Activated CD4-positive, CD25-positive, alpha-beta regulatory T cell treated with anti-CD3 and anti-CD28 coated beads, Interleukin-2, amount 50 U/mL, for 24 hours (primary cell): ENCODE results near the gene COL23A1.
"Not testable (repeated sequence)": the region's sequence is repeated elsewhere in the genome, so short reads cannot be mapped to it uniquely, and the experiment has no call there.

Experiments used
- ATAC-seq, 2 donors: fragments of 150-1000 bp; cut with Tn5 transposase; one replicate each; pipeline ENCODE4 v1.10.0; 2021; ENCODE audit warnings: mild to moderate bottlenecking in 1 of 2, moderate library complexity in 1 of 2

COL23A1 gene

GRCh38 chr5:178502401-178503100, 87.6 kb downstream of the COL23A1 start:
- ATAC-seq = no peak

DNA sequence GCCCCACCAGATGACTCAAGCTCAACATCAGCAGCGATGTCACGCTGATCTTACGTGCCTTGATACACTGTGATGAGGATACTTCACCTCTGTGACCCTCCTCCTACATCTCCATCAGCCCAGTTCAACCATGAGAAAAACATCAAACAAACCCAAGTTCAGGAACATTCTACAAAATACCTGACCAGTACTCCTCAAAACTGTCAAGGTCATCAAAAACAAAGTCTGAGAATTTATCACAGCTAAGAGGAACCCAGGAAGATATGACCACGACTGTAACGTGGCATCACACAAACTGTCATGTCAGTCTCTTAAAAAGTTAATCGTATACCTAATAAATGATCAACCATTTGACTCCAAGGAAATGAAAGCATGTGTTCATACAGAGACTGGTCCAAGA, 90.8 kb downstream of the COL23A1 start:
- ATAC-seq = no peak

DNA sequence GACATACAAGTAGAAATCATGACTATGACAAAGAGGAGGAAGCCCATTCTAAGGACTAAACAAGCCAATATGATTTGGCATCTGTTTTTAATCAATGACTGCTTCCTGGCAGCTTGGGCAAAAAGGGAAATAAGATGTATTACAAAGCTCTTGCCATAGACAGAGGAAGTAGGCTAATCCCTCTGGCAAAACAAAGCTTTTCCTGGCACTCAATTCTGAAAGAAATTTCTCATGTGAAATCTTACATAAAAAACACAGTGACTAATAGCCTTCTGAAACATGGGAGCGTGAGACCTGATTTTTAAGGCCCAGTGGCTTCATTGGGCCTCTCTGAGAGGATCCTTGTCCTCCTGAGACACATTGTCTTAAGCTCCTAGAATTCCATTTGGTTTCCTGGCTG, 93.6 kb downstream of the COL23A1 start:
- ATAC-seq = no peak

DNA sequence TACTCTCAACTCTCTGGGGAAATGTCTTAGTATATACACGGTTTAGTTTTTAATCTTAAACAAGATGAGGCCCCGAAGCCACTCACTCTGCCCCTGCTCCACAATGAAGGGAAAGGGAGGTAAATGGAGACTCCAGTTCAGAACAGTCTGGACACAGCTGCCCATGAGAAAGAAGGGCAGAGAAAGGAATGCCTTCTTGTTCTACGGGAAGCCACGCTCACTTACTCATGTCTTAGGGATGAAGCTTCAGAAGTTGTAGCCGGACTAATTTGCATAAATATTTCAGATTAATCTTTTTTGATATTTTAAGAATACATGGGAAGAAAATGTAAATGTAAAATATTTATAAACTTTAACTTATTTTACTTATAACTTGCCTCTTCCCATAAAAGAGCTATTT, 94.0 kb downstream of the COL23A1 start:
- ATAC-seq = no peak

- ATAC-seq = no peak
Observed at GRCh38 chr5:178495706-178496105, 94.5 kb downstream of the COL23A1 start.

- ATAC-seq = no peak
Observed at GRCh38 chr5:178492278-178492677, 97.9 kb downstream of the COL23A1 start.

DNA sequence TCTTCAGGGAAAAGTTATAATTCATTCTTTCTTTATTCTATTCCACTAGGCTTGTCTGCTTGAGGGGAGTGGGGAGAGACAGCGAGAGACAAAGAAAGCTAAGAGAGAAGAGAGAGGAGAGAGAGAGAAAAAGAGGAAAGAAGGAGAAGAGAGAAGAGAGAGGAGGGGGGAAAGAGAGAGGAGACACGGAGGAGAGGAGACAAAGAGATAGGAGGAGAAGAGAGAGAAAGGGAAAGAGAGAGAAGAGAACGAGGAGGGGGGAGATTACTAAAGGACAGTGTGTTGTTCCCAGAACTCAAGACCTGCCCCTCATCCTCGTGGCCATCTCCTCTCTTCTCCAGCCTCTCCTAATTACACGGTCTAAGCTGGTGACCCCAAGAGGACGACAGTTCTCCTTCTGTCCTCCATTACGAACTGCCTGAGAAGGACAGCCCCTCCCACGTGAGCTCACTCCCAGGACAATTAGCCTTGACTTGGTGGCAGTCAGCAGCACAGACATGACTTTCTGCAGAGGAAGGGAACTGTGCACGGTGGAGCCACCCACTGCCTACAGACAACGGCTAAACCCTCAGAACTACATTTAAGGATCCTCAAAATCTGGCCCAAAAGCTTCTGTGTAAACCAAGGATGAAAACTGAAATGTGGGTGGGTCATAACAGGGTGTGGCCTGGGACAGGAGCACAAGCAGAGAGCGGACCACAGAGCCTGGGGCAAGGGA, 99.1 kb downstream of the COL23A1 start:
- ATAC-seq = no peak

DNA sequence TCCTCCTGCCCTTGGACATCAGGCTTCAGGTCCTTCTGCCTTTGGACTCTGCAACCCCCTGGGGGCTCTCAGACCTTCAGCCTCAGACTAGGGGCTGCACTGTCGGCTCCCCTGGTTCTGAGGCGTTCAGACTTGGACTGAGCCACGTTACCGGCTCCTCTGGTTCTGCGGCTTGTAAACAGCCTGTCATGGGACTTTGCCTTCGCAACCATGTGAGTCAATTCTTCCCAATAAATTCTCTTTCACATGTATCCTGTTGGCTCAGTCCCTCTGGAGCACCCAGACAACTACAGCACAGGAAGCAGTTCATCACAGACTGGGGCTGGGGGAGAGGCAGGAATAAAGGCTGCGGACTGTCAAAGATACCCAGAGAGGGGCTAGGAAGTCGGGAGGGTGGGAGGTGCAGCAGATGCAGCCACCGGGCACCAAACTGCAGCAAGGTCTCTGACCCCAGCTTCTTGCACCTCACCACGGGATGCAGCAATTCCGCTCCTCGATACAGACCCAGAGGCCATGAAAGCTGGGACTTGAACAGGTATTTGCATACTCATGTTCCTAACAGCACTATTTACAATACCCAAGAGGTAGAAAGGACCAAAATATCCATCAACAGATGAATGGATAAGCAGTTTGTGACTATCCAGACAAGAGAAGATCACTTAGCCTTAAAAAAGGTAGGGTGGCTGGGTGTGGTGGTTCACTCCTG, 100.8 kb downstream of the COL23A1 start:
- ATAC-seq = no peak

DNA sequence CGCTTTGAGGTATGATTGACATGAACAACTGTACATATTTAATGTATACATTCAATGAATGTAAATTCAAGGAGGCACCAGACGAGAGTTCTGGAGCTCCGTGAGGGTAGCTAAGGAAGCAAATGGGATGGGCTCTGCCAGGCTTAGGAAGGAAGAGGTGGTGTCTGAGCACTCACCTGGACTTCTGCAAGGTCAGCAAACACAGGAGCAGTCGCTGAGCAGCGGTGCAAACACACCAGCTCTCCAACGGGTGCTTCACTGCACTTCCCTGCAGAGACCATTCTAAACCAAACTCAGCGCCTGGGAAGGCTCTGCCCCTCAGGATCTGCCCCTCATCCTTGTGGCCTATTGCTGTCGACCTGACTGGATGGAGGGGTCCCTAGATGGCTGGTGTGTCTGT, 101.5 kb downstream of the COL23A1 start:
- no peak for ATAC-seq

DNA sequence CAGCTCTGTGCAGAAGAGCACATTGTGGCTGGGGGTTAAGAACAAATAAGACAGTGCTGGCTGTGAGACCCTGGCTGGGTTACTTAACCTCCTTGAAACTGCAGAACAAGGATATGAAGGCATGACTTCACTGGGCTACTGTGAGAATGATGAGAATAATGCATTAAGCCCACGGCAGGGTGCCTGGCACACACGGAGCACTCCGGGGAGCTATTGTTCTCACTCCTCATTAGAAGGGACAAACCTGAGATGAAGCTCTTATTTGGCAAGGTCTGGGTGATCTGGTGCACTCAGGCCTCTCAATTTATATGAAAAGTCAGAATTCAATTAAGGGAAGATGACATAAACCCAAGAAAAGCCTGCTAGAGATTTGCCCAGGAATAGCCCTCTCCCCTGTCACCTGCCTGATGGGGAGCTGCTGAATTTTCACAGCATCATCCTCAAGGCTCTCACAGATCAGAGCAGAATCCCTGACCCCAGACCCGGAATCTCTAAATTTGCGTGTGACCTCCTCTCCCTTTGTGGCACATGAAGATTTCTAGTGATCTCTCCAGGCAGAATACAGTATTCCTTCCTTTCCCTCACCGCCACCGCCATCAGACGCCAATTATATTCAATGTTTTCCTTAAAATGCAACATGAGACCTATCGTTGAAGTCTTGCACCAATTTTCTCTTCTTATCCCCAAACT, 102.1 kb downstream of the COL23A1 start:
- ATAC-seq = no peak

GRCh38 chr5:178486878-178487512, 103.2 kb downstream of the COL23A1 start:
- ATAC-seq = not testable (repeated sequence)

DNA sequence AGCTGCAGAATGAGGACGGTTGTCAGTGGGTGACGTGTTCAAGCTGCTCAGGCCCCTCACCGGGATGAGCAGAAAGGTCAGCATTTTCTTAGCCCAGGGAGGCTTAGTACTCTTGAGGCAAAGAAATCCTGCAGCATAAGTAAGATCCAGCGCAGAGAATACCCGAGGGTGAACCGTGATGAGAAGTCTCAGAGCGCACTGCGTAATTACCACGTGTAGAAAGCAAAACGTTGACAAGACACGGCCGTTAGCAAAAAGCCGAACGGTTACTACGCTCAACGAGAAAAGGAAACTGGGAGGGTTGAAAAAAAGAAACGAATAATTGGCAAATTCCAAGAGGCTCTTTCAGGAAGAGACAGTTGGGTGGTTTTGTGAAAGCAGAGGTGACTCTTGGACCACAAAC, 104.0 kb downstream of the COL23A1 start:
- no peak for ATAC-seq

DNA sequence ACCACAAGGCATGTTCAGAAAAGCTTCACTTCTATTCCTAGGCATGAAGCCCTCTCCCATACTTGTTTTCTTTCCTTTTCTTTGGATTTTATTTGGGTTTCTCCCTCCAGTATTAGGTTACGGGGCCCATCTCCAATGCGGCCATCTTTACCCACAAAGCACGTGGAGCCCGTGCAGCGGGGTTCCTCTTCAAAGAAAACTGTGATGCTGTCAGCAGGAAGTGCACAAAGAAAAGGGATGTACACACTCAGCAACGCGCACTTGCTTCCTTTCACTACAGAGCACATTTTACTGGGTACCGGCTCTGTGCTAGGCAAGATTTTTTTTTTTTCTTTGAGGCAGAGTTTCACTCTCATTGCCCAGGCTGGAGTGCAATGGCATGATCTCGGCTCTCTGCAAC, 106.6 kb downstream of the COL23A1 start:
- peak; percentile 30 to 68 for ATAC-seq

- ATAC-seq = no peak
Observed at GRCh38 chr5:178479261-178479660, 110.9 kb downstream of the COL23A1 start.

DNA sequence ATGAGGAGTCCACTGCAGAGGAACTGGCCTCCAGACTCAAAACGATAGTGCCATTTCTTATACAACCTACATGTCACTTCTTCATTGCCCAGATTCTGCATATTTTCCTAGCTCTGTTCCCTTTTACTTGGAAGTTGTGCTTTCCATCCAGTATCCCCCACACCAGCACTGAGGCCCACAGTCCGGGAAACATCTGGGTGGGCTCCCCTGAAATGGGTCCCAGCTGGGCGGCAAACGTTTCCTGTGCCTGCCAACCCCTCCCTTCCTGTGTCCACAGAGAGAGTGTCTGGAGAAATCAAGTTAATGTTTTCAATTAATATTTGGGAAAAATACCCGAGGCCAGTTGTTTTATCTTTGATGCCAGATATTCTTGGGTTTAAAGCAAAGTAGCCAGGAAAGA, 111.8 kb downstream of the COL23A1 start:
- ATAC-seq = no peak

DNA sequence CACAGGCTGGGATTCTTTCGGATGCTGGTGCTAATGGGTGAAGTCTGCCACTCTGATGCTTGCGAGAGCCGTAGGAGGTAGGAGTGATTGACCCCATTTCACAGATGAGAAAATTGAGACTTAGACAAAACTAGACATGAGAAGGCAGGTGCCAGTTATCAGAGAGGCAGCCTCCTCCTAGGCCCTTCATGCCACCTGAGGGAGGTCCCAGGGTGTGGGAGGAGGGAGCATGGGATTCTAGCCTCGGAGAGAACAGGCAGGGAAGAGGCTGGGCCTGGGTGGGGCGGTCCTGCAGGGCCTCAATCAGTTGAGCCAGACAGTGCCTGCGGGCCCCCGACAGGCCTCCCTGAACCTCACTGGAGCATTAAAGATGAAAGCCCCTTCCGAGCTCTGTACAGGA, 112.4 kb downstream of the COL23A1 start:
- ATAC-seq = no peak

DNA sequence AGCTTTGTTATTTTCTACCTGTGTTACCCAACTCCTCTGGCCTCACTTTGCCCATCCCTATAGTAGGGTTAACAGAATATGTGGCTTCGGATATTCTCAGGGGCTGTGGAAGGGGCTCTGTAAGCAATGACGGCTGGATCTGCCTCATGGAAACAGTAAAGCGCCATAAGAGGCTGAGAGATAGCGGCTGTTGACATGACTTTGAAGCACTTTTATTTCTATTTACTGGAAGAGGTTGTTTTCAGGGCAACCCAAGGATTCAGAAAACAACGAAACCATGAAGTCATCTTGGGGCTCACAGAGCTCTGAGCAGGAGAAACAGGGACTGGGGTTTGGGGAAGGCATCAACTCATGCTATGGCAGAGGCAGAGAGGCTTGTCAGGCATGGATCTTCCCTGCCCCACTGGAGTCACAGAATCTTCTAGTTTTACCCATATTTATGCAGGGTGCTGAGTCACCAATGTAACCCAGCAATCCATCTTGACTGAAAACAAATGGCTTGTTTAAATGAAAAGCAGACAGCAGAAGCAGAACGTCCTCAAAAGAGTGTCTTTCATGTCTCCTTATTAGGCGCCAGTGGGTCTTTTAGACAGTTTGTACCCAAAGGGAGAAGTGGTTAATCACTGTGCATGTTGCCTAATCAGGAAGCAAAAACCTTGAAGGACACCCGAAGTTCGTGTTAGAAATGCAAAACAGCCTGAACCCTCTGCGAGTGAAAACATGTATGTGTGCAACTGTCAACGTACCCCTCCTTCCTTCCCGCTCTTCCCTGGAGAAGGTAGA, 113.0 kb downstream of the COL23A1 start:
- ATAC-seq = no peak

GRCh38 chr5:178476531-178476930, 113.7 kb downstream of the COL23A1 start:
- no peak for ATAC-seq

GRCh38 chr5:178475422-178475821, 114.8 kb downstream of the COL23A1 start:
- no peak for ATAC-seq

DNA sequence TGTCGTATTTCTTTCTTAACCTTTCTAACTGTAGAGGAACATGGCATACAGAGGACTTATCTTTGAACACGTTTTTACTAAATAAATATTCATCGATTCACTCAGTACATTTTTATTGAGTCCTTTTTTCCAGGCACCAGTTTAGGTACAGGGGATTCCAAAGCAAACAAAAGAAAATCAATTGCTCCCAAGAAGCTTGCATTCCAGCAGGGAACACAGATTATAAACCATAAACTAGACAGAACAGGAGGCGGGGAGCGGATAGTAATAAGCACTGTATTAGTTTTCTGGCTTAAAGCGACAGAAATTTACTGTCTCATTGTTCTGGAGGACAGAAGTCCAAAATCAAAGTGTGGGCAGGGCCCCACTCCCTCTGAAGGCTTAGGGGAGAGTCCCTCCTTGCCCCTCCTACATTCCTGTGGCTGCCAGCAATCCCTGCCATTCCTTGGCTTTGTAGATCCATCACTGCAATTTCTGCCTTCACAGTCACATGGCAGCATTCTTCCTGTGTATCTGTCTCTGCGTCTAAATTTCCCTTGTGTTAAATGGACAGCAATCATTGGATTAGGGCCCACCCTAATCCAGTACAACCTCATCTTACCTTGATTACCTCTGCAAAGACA, 115.5 kb downstream of the COL23A1 start:
- ATAC-seq = no peak

DNA sequence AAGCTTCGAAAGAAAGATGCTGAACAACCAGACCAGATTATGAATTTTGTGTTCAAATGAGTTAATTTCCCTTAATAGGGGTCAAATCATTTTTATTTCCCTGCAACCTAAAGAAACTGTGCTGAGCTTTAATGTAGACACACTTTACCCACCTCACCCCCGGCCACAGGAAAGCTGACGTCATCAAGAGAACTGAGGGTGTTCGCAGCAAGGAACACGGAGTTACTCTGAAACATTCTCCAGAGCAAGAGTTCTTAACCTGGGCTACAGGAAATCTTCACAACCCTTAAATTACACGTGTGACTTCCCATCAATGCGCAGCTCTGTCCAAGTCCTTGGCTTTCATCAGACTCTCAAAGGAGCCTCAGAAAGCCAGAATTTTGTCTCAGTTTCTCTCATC, 116.3 kb downstream of the COL23A1 start:
- ATAC-seq = no peak

- ATAC-seq = no peak
Observed at GRCh38 chr5:178472138-178472537, 118.1 kb downstream of the COL23A1 start.
